Activated CD4-positive, alpha-beta T cell treated with anti-CD3 and anti-CD28 coated beads, Interleukin-10, Interleukin-2, amounts not matched to agents 100 ng/mL and 50 ng/mL, durations not matched to agents 16 hours and 8 hours (primary cell): ENCODE results near the gene LIPC.

Experiments used
- DNase-seq: peaks from one replicate; pipeline ENCODE4 v3.0.0-alpha.2; 2020

The LIPC gene

GRCh38 chr15:58562135-58562534 is 130.3 kb downstream of the LIPC start:
- DNase-seq: no peak

DNA sequence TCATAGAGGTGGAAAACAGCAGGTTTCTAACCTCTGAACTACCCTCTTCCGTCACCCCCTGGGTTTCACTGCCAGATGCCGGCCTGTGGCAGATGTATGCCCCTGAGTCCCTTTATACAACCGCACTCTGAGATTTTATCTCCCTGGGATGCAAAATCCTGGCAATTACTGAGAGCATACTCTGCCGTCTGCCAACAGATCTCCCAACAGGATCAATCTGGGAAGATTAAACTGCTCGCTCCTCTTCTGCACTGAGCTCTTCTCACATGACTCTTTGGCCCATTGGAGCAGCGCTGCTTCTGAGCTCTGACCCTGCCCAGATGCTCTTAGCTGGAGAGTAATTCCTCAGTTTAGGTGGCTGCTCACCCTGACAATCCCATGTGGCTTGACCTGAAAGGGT is 133.2 kb downstream of the LIPC start:
- DNase-seq: no peak

DNA sequence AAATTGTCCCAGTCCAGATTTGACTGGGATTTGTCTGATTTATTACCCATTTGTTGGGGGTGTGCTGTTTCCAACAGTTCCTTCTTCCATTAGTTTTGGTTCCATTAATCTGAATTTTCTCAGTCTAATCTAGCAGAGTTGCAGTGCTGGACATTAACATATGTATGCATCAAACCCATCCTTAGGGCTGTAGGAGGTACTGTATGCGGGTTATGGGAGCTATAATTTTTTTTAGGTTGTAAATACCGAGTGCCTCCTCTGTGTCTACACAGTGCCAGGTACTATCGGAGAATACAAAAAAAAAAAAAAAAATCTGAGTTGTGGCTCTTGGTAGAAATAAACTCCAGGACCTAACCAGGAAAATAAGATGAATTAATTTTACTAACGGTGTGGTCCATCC is 133.8 kb downstream of the LIPC start:
- DNase-seq: no peak

GRCh38 chr15:58566029-58566428 is 134.2 kb downstream of the LIPC start:
- no peak for DNase-seq

DNA sequence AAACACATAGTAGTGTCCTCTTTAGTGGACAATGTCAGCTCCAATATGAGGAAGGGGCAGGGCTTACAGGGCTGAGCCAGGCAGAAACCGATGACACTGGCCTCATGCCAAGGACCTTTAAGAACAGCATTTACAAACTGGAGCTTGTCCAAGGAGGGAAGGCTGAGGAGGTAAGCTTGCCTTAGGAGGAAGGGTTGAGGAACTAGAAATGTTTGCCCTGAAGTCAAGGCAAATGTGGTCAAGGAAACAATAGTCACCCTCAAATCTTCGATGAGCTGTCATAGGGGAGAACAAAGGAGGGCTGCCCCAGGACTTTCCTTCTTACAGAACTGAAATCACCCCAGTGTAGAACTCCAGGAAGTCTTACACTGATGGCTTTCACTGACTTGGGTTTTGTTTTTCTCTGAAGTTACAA is 136.4 kb downstream of the LIPC start:
- DNase-seq: no peak

GRCh38 chr15:58569455-58569854 is 137.7 kb downstream of the LIPC start:
- DNase-seq: no peak

DNA sequence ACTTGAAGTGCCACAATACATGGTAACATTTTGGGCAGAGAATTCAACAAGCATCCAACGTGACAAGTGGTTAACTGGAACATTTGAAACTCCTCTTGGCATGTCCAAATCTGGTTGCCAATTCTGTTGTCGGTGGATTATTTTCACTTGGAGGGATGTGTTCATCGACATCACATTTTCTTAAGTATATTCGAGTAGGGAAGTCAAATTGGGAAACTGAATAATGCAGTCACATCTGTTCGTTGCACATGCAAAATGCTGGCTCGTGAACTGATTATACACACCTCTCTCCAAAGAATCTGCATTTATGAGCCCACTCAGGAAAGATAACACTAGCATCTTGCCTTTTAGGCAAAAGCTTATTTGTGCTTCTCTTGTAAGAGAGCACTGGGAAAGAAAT is 139.7 kb downstream of the LIPC start:
- no peak for DNase-seq

DNA sequence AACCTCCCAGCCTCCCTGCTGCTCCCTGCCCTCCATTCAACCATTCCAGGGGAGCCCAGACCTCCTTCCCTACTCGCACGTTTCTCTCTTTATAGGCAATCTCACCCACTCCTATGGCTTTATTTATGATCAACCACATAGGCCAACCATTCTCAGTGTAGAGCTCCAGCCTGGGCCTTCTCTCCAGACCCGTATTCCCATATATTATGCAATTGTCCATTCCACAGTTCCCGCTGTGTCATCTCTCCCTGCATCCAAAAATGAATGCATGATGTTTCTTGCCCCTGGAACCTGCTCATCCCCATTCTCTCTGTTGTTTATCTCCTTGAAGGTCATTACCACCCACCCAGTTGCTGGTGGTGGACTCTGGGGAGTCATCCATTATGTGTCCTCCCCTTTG is 140.7 kb downstream of the LIPC start:
- DNase-seq: no peak

- no peak for DNase-seq
Observed at GRCh38 chr15:58573270-58573669, 141.5 kb downstream of the LIPC start.

DNA sequence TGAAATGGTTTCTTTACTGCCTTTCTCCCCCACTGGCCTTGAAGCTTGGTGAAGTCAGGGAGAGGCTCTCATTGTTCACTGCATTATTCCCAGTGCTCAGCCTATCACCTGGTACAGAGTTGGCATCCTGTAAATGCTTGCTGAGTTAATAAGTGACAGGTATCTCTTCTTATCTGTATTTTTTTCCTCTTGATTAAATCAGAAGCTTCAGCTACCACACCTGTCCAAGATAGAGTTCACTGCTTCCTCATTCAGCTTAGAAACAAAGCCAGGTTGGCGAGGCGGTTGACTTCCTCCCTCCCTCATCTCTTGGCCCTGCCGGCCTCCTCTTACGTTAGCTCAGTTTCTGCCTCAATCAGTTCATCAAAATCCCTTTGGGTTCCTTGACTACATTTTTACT is 142.8 kb downstream of the LIPC start:
- DNase-seq: no peak

DNA sequence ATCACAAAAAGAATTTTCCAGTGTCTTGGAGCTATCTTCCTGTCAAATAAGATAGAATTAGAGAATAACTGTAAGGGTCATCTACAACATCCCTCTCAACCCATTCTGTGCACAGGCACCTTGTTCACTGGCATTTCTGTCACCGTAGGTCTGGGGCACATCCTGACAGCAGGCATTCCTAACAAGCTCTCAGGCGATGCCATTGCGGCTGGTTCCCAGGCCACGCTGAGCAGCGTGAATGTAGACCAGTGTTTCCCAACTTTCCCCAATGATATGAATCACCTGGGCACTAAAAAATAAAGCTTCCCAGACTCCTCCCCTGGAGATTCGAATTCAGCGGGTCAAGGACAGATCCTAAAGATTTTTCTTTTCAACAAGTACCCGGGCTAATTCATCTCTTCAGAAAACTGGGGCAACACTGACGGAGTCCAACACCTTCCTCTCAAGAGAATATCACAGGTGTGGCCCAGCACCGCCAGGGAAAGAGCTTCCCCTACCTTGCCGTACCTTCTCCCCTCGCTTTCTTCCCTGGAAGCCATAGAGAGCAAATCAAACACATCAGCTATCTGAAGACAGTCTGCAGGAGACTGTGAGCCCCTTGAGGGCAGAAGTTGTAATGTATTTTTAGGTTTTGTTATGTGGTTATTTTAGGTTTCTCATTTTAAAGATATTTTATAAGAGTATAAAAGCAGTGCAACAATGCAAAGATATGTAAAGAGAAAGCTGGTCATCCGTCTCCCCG is 143.4 kb downstream of the LIPC start:
- DNase-seq: no peak

GRCh38 chr15:58576657-58577056 is 144.9 kb downstream of the LIPC start:
- DNase-seq: no peak

DNA sequence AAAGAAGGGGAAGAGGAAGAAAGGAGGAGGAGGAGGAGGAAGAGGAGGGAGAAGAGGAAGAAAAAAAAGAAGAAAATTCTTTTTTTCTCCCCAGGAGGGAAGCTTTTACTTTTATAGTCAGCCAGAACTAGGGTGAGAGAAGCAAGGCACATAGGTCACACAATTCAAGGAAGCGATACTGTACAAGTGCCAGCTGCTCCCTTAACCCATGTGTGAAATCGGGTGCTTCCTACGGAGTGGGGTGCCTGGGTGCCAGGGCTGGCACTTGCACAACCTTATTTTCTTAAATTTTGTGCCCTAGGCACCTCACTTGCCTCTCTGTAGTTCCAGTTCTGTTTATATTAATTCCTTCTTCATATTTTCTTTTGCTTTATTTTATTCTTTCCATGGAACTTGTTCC is 150.4 kb downstream of the LIPC start:
- DNase-seq: no peak

DNA sequence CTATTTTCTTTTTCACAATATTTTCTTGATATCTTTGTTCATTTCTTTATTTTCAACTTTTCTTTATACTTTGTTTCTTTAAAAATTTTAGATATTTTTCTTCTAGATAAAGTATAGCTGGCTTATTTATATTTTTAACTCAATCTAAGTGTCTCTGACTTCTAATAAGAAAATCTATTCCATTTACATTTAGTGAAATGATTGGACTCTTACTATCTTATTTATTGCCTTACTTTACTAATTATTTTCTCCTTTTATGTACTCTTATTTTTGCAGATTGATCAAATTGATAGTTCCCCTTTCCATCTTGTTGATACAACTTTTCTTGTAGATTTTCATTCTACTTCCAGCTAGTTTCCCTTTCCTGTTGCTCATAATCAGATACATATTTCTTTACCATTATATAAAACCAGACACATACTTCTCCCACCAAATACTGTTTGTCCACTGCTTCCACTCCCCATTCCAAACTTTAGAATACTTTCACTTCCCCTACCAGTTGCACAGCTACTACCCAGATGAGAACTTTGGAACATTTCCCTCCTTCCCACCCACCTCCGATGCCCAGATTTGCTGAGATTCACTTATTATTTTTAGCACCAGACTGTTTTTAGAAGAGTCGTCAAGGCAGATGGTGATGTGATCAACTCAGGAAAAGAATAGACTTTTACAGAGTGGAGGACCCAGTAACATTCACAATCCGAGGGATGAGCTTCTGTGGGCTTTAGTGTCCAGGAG is 151.5 kb downstream of the LIPC start:
- DNase-seq: no peak

DNA sequence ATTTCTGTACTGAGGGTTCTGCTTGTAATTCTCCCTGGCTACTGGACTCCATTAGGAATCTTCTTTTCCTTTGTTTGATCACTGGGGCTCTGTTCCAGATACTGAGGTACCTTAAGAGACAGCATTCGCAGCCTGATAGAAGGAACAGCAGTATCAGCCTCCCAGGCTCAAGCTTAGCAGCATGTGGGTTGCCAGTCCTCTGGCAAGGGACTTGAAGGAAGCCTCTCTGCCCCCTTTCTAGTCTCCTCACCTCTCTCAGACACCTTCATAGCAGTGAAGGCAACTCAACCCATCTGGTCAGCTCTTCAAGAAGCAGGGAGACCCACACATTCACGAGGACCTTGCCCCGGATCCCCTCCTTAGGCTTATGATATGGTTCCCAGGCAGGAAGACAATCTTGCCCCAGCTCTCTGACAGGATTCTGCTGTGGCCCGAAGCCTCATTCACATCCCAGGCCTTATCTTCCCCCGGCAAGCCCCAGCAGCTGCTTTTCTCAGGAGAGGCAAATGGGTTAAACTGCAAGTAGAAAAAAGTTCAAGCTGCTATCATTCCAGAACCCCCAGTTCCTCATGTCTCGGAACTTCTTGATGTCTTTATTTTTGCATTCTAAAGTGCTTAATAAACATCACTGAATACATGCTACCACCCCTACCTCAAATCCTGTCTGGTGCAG is 153.1 kb downstream of the LIPC start:
- no peak for DNase-seq

DNA sequence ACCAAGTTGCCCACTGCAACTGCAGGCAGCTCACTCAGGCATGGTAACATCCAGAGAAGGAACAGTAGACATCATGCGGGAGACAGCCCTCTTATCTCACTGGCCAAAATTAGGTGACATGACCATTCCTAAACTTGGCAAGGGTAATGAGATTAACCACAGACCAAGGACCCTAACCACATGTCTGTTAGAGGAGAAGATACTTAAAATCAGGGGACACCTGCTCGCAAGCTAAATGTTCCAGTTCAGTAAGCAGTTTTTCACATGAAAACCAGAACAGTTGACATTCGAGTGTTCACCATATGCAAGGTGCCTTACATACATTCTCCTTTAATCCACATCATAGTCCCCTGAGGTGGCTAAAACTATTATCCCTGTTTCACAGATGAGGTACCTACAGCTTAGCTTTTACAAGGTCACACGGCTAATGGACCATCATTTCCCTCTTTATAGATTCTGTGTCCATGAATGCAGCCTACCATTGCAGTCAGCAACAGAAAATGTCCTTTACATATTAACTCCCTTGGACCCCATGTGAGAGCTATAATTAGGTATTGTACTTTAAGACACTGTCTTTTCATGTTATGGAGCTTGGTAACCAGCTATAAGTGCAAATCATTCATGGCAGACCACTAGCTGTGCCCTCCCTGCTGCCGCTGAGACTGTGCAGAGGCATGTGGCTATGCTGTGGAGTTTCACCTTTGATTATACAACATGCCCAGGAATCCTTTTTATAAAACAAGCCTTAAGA is 154.1 kb downstream of the LIPC start:
- no peak for DNase-seq

GRCh38 chr15:58587486-58587885 is 155.7 kb downstream of the LIPC start:
- DNase-seq: no peak

DNA sequence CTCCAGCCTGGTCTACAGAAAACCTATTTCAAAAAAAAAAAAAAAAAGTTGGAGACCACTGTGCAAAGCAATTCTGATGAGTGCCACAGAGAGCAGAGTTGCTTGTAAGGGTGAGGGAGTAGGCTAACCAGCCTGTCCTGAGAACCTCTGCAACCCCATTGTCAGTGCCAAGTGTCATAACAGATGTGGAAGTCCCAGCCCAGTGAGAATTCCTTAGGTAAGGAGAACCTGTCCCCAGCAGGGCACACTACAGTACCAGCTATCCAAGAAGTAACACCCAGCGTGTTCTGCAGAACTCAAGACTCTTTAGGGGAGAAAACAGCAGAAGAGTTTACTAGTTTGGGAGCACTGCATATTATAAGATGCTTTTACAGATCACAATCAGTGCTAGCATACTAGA is 156.3 kb downstream of the LIPC start:
- no peak for DNase-seq

DNA sequence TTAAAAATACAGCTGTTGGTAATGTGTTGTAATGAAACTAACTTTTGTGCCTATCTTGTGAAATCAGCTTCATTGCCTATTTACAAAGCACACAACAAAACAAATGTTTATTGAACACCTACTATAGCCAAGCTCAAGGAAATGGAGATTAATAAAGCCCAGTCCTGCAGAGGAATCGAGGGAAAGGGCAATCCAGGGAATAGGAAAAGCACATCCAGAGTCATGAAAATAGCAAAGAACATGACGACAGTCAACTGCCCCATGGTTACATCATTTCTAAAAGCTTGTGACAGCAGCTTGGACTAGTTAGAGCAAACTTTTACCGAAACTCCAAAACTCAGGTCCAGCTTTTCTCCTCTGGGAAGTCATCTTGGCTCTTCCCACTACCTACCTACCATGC is 157.3 kb downstream of the LIPC start:
- no peak for DNase-seq

DNA sequence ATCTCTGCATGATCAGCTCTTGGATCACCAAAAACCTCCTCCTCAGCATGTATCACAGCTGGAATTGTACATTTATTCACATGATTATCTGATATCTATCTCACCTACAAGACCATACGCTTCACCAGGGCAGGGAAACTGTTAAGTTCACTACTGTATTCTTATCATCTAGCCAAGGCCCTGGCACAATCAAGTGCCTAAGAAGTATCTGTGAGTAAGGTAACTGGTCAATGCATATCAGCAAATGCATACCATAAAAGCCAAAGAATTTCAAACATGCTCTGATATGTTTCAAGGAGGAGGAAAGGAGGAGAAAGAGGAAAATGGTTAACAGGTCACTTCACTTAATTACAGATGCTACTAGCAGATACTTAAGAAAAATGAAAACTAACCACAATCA is 158.4 kb downstream of the LIPC start:
- DNase-seq: no peak

DNA sequence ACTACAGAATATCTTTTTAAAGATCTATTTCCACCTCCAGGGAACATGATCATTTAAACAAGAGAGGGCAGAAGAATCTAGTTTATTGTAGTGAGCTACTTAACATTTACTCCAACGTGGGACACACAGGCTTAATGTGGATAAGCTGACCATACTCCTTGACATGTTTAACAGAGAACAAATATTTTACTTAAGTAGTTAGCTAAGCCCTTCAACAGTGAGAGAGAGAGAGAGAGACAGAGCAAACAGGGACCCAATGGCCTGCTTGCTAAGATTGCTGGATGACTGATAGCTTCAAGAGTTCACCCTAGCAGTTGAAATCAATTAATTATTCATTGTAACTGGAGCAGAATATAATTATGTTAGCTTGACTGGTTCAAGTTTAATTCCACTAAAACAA is 159.1 kb downstream of the LIPC start:
- DNase-seq: no peak

- no peak for DNase-seq
Observed at GRCh38 chr15:58593870-58594269, 162.1 kb downstream of the LIPC start.

DNA sequence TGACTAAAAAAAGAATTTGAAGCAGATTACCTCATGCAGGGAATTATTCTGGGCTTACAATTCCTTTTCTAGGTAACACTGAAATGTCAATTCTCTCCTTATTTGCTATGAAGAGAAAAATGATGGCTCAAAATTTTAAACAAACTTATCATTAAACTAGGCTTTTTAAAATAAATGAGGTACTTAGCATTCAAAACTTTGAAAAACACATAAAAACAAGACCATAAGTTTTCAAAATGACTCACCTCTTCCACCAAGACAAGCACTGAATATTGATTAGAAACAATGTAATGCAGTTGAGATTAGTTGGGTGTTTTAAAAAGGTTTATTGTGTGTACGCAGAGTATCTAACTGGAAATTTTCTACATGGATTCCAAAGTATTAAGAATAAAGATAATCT is 163.1 kb downstream of the LIPC start:
- peak; percentile 41 for DNase-seq
